T-helper 9 cell (primary cell): ENCODE measurements around the gene DNAJC17.

Source experiments
- DNase-seq: peaks from one replicate; pipeline ENCODE4 v3.0.0-alpha.2; 2020

Gene DNAJC17

DNA sequence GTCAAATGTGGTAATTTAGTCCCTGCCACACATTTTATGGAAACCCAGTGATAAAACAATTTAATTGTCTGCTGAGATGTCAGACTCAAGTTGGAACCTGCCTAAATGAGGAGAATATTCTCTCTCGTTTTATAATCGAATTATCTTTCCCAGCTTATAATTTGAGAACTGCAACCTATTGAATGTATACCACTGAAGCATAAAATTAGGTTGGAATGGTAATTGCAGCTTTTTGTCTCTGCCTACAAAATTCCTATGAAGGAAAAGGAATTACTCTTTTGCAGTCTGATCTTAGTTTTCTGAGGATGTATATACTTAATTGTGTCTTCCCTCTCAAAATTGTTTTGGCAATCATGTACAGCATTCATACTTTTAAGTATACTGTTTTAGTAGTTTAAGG is 83.4 kb downstream of the DNAJC17 start:
- DNase-seq, result no peak

DNA sequence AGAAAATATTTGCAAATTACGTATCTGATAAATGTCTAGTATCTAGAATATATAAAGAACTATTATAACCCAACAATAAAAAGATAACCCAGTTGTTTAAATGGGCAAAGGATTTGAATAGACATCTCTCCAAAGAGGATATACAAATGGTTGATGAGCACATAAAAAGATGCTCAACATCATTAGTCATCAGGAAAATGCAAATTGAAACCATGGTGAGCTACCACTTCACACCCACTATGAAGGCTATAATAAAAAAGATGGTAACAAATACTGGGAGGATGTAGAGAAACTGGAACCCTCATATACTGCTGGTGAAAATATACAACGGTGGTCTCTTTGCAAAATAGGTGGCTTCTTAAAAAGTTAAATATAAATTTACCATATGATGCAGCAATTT is 84.3 kb downstream of the DNAJC17 start:
- DNase-seq, result no peak

DNA sequence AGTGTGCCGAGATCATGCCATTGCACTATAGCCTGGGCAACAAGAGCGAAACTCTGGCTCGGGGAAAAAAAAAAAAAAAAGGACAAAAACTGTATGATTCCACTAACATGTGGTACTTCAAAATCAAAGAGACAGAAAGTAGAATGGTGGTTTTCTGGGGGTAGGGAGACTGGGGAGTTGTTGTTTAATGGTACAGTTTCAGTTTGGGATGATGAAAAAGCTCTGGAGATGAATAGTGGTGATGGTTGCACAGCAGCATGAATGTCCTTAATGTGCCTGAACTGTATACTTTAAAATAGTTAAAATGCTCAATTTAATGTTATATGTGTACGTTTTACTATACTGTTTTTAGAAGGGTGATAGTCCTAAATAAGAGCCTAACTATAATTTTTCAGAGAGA is 84.9 kb downstream of the DNAJC17 start:
- DNase-seq, result no peak

DNA sequence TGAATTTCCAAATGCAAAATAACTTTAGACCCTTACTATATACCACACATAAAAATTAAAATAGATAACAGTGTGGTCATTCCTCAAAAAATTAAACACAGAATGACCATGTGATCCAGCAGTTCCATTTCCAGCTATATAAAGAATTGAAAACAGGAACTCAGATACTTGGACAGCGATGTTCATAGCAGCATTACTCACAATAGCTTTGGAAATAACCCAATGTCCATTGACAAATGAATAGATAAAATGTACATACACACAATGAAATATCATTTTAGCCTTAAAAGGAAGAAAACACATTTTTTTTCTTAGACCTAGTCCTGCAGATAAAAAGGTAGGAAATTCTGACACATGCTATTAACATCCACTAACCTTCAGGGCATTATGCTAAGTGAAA is 85.6 kb downstream of the DNAJC17 start:
- DNase-seq, result no peak

DNA sequence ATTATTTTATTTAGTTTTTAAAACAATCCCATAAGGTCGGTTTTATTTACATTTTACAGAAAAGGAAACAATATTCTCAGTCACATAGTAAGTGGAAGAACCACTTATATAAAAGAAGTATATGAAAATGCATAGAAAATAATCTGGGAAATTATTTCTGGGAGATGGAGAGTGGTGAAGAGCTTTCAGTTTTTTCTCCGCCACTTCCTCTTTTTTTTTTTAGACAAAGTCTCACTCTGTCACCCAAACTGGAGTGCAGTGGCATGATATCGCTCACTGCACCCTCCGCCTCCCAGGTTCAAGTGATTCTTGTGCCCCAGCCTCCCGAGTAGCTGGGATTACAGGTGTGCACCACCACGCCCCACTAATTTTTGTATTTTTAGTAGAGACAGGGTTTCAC is 91.1 kb downstream of the DNAJC17 start:
- no peak for DNase-seq
